Measurements from ENCODE around the gene ODAM. TPM values are rescaled to one million over a fixed set of nuclear protein-coding genes. Genes with fewer than 3 reads are reported as not detected.

ODAM gene
- total and polyA plus RNA-seq, 12 donors = 0.03 TPM; not detected in 11

GRCh38 chr4:70158576-70158975 lies 36.9 kb upstream of the ODAM start:
- 62 to 75% methylated on average over 2 of the region's 2 CpGs for WGBS, 2 donors
- Histone ChIP-seq H3K9me3 (peaks cover 0 to 4% (median 0%) of the 10 kb centered on the region in 11 donors), H3K36me3 (no peaks in the 10 kb centered on the region), H3K27ac (no peak overlapping the region), H3K4me3 (no peak overlapping the region), H3K4me1 (no peaks in the 10 kb centered on the region), H3K27me3 (no peaks in the 10 kb centered on the region)
- no peak for DNase-seq
- TF ChIP-seq CTCF (IDR thresholded peaks at IDR 0.05) = no peak
- no peak for ATAC-seq
- intact Hi-C loops (cut with DNase I) = no loop called here

GRCh38 chr4:70177090-70177489 lies 18.4 kb upstream of the ODAM start:
- Histone ChIP-seq H3K9me3 (peaks cover 0 to 5% (median 0%) of the 10 kb centered on the region in 11 donors), H3K27me3 (no peaks in the 10 kb centered on the region), H3K27ac (no peak overlapping the region), H3K36me3 (no peaks in the 10 kb centered on the region), H3K4me1 (no peaks in the 10 kb centered on the region), H3K4me3 (no peak overlapping the region)
- no peak for TF ChIP-seq CTCF (IDR thresholded peaks at IDR 0.05)
- WGBS, 2 donors = 66 to 70% methylated on average over 5 of the region's 5 CpGs
- DNase-seq (no peak), ATAC-seq (no peak)
- intact Hi-C loops (cut with DNase I) = no loop called here

- Histone ChIP-seq H3K36me3 (no peaks in the 10 kb centered on the region), H3K9me3 (peaks cover 0 to 5% (median 0%) of the 10 kb centered on the region in 11 donors), H3K4me1 (no peaks in the 10 kb centered on the region), H3K27ac (no peak overlapping the region), H3K4me3 (no peak overlapping the region), H3K27me3 (no peaks in the 10 kb centered on the region)
- DNase-seq (no peak), ATAC-seq (no peak)
- intact Hi-C loops (cut with DNase I) = no loop called here
- TF ChIP-seq CTCF (IDR thresholded peaks at IDR 0.05) = no peak
- 73 to 76% methylated on average over 5 of the region's 5 CpGs for WGBS, 2 donors
These were observed 17.4 kb upstream of the ODAM start for GRCh38 chr4:70178075-70178660.

- Histone ChIP-seq H3K4me3 (no peak overlapping the region), H3K4me1 (no peaks in the 10 kb centered on the region), H3K27ac (no peak overlapping the region), H3K27me3 (no peaks in the 10 kb centered on the region), H3K36me3 (no peaks in the 10 kb centered on the region), H3K9me3 (peaks cover 0 to 5% (median 0%) of the 10 kb centered on the region in 11 donors)
- ATAC-seq = no peak
- DNase-seq = no peak
- no peak for TF ChIP-seq CTCF (IDR thresholded peaks at IDR 0.05)
- intact Hi-C loops (cut with DNase I) = loop anchor here in 2 of 10 donors (10.0 kb wide), 1 partner anchor 495 kb away; no protein-coding TSS in a partner anchor
- WGBS, 2 donors = 63% methylated on average over 2 of the region's 2 CpGs
These were observed 15.7 kb upstream of the ODAM start for GRCh38 chr4:70179811-70180210.

Measured in heart right ventricle (tissue), 16 donors.